Prostate gland (tissue), 2 donors: ENCODE data around the gene ZDHHC18. TPM values are rescaled to one million over a fixed set of nuclear protein-coding genes. Genes with fewer than 3 reads are reported as not detected.

Source experiments
- DNase-seq: peaks from one replicate; pipeline ENCODE4 v3.0.0-alpha.2; 2019; ENCODE audit warnings: low spot score
- H3K27ac ChIP-seq, 2 donors: fragments of 200-600 bp; sonication (generic); 2 replicates each; pipeline ENCODE4 v1.5.1; 2017 to 2019
- H3K27me3 ChIP-seq: fragments of 200-600 bp; sonication (generic); replicated peaks from 2 replicates; pipeline ENCODE4 v1.5.1; 2019; ENCODE audit not compliant: insufficient read depth
- H3K36me3 ChIP-seq, 2 donors: fragments of 200-600 bp; sonication (generic); 1 replicate in 1 of 2; 2 replicates in 1 of 2; pipeline versions ENCODE4 v1.5.1 to v1.8.1; 2017 to 2019
- H3K4me1 ChIP-seq: fragments of 200-600 bp; sonication (generic); replicated peaks from 2 replicates; pipeline ENCODE4 v1.5.1; 2019
- H3K4me3 ChIP-seq, 2 donors: fragments of 200-600 bp; sonication (generic); 2 replicates each; pipeline ENCODE4 v1.5.1; 2017 to 2019
- H3K9me3 ChIP-seq: fragments of 200-600 bp; sonication (generic); 2 replicates; pipeline ENCODE4 v1.5.1; 2017
- CTCF ChIP-seq, 4 experiments: fragments of 200-600 bp in 2 of 4; fragments of 450-650 bp in 2 of 4; sonication (generic) in 2 of 4; IDR thresholded peaks; 1 replicate in 3 of 4; 2 replicates in 1 of 4; pipeline ENCODE4 v1.5.1; 2016 to 2019; ENCODE audit warnings: antibody characterized with exemption in 4 of 4, mild to moderate bottlenecking in 2 of 4, moderate library complexity in 2 of 4
- POLR2A ChIP-seq: fragments of 450-650 bp; IDR thresholded peaks from one replicate; pipeline ENCODE4 v1.6.1; 2016; ENCODE audit warnings: antibody characterized with exemption, mild to moderate bottlenecking
- POLR2AphosphoS5 ChIP-seq: sonication (generic); formaldehyde crosslinking; IDR thresholded peaks from one replicate; pipeline ENCODE4 v1.6.1; 2017; ENCODE audit warnings: antibody characterized with exemption
- WGBS: methylation state at CpG from one replicate; pipeline ENCODE4 v1.1.5; 2018; 5-methylcytosine and 5-hydroxymethylcytosine counted together
- intact Hi-C: fragments of 100-400 bp; cut with DNase I; formaldehyde crosslinking; loops from one replicate; pipeline ENCODE4 v1.14.2; 2022
- total RNA-seq, 2 donors: library from RNA; depleted of rRNA; stranded (reverse); fragments of >200 nt; gene quantifications; one replicate each; pipeline ENCODE4 v1.1.0, GENCODE V29; 2016

The ZDHHC18 gene
- total RNA-seq, 2 donors from 2014 or later: 20.0 to 30.7 TPM

DNA sequence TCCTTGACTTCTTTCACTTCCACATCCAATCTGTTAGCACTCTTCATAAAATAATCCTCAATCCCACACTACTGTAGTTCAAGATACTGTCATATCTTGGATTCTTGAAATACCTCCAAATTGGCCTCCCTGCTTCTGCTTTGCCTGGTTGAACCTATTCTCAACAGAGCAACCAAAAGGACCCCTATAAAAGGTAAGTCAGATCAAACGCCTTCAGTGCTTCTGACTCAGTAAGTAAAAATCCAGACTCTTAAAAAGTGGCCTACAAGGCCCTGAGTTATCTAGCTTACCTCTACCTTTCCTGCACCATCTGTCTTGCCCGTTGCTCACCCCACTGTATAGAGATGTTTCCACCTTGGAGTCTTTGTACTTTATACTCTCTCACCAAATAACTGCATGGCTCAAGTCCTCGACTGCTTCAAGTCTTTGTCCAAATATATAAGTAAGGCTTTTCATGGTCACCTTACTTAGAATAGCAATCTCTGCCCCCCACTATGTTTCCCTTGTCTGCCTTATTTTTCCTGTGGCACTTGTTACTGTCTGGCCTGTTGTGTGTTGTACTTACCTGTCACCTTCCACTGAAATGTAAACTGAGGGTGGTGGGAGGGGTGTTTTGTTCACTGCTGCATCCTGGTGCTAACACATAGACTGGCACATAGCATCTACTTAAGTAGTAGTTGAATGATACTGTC lies 43.8 kb upstream of the ZDHHC18 start:
- Histone ChIP-seq H3K9me3 (no peaks in the 10 kb centered on the region), H3K4me1 (peaks cover 12% of the 10 kb centered on the region)

DNA sequence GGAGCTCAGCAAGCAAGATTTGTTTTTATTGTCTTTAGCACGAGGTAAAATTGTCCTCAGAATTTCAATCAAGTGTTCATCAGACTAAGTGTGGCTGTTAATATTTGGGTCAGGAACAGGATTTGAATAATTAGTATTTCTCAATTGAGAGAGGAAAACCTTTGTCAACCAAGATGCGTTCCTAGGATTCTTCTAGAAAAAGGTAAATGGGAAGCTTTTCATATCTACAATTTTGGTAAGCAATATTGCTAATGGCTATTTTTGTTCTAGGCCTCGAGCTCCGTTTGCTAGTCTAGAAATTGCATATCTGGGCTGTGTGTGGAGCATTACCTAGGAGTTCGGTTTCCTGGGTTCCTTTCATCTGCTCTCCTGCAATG lies 42.9 kb upstream of the ZDHHC18 start:
- TF ChIP-seq POLR2A: no peak
- TF ChIP-seq POLR2AphosphoS5: no peak
- no peak for TF ChIP-seq CTCF (IDR thresholded peaks at IDR 0.05)
- H3K27me3 ChIP-seq: no peaks in the 10 kb centered on the region
- H3K36me3 ChIP-seq: peaks cover 0 to 16% of the 10 kb centered on the region in 2 donors
- no peak overlapping the region for H3K4me3 ChIP-seq
- peaks cover 12% of the 10 kb centered on the region for H3K4me1 ChIP-seq
- peak overlapping the region in 1 of 2 donors; percentile 30 for H3K27ac ChIP-seq
- DNase-seq: no peak
- no peaks in the 10 kb centered on the region for H3K9me3 ChIP-seq
- intact Hi-C loops: no loop called here
- WGBS: 82% methylated on average over 5 of the region's 5 CpGs

More for the DNA sequence above, 43.8 kb upstream of the ZDHHC18 start:
- no peak overlapping the region for H3K4me3 ChIP-seq
- WGBS: 58% methylated on average over 3 of the region's 3 CpGs
- no peaks in the 10 kb centered on the region for H3K27me3 ChIP-seq
- no peak for DNase-seq
- TF ChIP-seq POLR2AphosphoS5: no peak
- TF ChIP-seq POLR2A: no peak
- no peak for TF ChIP-seq CTCF (IDR thresholded peaks at IDR 0.05)
- H3K27ac ChIP-seq: no peak overlapping the region
- H3K36me3 ChIP-seq: peaks cover 0 to 19% of the 10 kb centered on the region in 2 donors
- intact Hi-C loops: no loop called here

- Histone ChIP-seq H3K27ac (peak overlapping the region in 1 of 2 donors; percentile 30), H3K27me3 (no peaks in the 10 kb centered on the region), H3K4me3 (no peak overlapping the region), H3K36me3 (peaks cover 0 to 12% of the 10 kb centered on the region in 2 donors), H3K4me1 (peaks cover 12% of the 10 kb centered on the region), H3K9me3 (no peaks in the 10 kb centered on the region)
- intact Hi-C loops: no loop called here
- peak; percentile 16 for DNase-seq
- TF ChIP-seq CTCF (IDR thresholded peaks at IDR 0.05): no peak
- TF ChIP-seq POLR2A: no peak
- TF ChIP-seq POLR2AphosphoS5: no peak
- WGBS: 87% methylated on average over 2 of the region's 2 CpGs
Observed at GRCh38 chr1:26784023-26784871, 42.2 kb upstream of the ZDHHC18 start.

DNA sequence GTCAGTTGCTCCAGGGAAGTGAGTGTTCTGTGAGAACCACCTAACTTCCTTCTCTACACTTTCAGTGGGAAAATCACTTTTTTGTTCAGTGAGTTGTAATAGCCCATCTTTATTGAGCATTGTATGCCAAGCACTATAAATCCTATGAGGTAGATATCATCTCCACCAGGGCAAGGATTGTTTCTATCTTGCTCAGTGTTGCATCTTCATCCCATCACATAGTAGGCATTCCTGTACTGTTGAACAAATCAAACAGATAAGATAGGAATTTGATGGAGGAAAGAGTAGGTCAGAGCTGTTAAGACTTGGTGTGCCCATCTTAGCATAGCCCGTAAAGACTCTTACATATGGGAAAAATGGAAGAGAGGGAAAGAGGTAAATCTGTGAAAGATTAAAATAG lies 41.6 kb upstream of the ZDHHC18 start:
- peaks cover 0 to 6% of the 10 kb centered on the region in 2 donors for H3K36me3 ChIP-seq
- H3K4me1 ChIP-seq: peaks cover 12% of the 10 kb centered on the region
- H3K9me3 ChIP-seq: no peaks in the 10 kb centered on the region
- DNase-seq: no peak
- TF ChIP-seq CTCF (IDR thresholded peaks at IDR 0.05): no peak
- no peak for TF ChIP-seq POLR2AphosphoS5
- TF ChIP-seq POLR2A: no peak
- no peak overlapping the region for H3K4me3 ChIP-seq
- no peak overlapping the region for H3K27ac ChIP-seq
- WGBS: 96% methylated on average over 1 of the region's 1 CpG
- no peaks in the 10 kb centered on the region for H3K27me3 ChIP-seq
- intact Hi-C loops: no loop called here
